ENCODE results near the gene LNPK.
"Not testable (repeated sequence)": the region's sequence is repeated elsewhere in the genome, so short reads cannot be mapped to it uniquely, and the experiment has no call there.

Gene LNPK

GRCh38 chr2:175966839-175967238 is 35.2 kb downstream of the LNPK start:
- no peak for DNase-seq

DNA sequence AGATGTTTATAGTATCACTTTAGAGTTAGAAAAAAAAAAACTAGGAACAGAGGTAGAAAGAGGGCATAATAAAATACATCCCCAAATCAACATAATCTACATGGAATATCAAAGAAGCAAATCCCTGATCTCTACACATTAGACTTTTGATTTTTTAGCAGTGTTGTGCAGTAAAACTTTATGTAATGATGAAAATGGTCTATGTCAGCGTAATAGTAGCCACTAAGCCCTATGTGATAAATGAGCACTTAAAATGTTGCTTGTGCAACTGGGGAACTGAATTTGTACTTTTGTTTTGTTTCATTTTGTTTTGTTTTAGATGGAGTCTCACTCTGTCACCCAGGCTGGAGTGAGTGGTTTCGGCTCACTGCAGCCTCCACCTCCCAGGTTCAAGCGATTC is 36.3 kb downstream of the LNPK start:
- DNase-seq = no peak

DNA sequence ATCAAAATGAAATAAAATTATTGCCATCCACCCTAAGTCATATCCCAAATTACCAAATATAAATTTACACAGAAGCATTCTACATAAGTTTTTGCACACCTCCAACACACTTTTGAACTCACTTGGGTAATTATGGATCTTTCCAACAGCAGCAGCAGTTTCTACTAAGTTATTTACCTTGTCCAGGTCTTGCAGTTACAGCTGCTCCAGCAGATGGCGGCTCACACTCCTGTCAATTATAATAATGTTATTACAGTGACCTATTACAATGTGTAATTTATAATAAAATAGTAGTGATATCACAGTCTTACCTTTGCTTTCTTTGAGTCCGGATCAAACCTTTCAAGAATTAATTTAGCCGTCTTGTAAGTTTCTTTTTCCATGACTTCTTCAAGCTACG is 37.9 kb downstream of the LNPK start:
- no peak for DNase-seq

DNA sequence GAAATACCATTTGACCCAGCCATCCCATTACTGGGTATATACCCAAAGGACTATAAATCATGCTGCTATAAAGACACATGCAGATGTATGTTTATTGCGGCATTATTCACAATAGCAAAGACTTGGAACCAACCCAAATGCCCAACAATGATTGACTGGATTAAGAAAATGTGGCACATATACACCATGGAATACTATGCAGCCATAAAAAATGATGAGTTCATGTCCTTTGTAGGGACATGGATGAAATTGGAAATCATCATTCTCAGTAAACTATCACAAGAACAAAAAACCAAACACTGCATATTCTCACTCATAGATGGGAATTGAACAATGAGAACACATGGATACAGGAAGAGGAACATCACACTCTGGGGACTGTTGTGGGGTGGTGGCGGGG is 38.9 kb downstream of the LNPK start:
- not testable (repeated sequence) for DNase-seq

DNA sequence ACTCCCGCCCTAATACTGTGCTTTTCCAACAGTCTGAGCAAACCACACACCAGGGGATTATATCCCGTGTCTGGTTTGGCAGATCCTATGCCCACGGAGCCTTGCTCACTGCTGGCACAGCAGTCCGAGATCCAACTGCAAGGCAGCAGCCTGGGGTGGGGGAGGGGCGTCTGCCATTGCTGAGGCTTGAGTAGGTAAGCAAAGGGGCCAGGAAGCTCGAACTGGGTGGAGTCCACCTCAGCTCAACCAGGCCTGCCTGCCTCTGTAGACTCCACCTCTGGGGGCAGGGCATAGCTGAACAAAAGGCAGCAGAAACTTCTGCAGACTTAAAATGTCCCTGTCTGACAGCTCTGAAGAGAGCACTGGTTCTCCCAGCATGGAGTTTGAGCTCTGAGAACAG is 44.2 kb downstream of the LNPK start:
- DNase-seq = no peak

DNA sequence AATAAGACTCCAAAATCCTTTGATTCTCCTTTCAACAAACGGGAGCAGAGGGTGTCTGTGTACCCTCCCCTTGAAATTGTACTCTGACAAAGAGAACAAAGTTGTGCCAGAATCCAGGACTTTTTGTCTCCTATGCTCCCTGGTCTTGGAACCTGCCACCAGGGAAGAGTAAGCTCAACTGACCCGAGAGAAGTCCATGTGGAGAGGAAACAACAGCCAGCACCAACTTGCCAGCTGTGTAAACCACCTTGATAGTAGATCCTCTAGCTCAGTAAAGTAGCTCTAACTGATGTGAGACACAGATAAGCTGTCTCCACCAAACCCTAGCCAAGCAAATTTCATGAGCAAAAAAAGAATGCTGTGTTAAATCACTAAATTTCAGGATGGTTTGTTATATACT is 46.9 kb downstream of the LNPK start:
- DNase-seq = no peak

DNA sequence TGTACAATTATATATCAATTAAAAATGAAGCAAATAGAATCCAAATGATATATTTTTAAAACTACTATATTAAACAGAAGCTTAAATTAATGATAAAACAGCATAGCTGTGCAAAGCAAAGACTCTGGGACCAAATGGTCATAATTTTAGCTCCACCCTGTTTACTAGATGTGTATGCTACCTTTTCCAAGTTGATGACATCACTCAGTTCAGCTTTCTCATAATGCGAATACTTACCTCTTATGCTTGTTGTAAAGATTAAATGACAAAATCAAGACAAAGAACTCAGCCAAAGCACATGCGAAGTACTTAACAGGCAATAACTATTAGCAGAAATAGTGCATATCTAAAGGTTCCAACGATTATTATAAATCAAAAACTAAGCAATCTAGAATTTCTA is 51.6 kb downstream of the LNPK start:
- no peak for DNase-seq

DNA sequence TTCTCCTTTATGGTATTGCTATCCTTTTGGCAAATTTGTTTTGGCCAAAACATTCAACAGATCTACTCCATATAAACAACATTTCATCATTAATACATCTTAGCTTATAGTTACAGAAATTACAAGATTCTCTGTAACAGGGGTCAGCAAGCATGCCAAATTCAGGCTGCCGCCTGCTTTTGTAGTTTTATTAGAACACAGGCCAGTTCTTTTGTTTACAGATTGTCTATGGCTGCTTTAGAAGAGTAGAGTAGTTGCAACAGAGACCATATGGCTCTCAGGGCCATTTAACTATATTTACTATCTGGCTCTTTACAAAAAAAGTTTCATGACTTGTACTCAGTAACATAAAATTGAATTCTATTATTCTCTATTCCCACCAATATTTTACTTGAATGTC is 53.9 kb downstream of the LNPK start:
- DNase-seq = no peak

- DNase-seq = no peak
Observed at GRCh38 chr2:175947073-175947472, 55.0 kb downstream of the LNPK start.

- no peak for DNase-seq
Observed at GRCh38 chr2:175941699-175942098, 60.4 kb downstream of the LNPK start.

DNA sequence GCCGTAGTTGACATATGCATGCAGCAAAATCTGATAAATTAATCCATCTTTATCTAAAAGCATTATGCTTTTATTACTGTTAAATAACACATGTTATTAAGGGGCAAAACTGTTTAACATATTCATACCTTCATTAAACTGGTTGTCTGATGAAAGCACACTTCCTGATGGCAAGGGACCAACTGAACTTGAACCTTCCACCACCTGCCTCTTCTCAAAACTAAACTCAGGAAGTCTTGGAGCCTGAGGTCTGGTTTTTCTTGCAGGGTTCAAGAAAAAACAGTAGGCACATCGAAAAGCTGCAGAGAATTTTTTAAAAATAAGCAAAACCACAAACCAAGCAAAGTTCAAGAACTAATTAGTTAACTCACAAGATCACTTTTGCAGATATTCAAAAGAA is 64.9 kb downstream of the LNPK start:
- DNase-seq = no peak

- DNase-seq = no peak
Observed at GRCh38 chr2:175935289-175936181, 66.5 kb downstream of the LNPK start.

- no peak for DNase-seq
Observed at GRCh38 chr2:175932675-175933074, 69.4 kb downstream of the LNPK start.

DNA sequence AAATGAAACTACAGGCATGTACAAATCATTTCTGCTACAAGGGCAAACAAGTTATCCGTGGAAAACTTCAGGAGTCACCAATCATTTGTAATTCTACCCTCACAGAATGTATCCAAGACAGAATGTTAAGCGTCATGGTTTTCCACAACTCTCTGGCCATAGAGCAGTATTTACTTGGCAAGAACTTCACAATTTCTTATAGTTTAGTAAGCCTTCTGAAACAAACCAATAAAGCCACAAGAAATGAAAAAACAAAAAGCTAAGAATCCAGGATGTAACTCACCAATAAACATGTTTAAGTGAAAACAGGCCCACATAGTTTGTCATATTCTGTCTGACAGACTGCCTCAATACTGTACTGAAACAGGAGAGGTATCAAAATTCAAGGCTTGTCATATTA is 70.3 kb downstream of the LNPK start:
- DNase-seq = no peak

DNA sequence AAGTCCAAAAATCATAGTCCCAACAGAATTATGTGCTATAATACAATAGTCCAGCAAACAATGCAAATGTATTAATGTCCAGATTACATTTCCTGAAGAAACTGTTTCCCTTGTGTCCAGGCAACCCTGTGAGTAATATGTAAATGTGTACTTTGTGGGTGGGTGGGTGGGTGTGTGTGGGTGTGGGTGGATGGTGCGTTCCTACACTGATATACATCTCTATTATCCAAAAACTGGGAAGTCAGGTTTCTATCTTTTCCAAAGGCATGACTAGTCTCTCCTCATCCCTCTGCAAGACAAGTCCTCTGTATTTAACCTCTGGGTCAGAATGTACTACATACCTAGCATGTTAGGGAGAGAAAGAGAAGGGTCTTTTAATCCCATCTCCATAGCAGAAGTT is 71.6 kb downstream of the LNPK start:
- DNase-seq = no peak

DNA sequence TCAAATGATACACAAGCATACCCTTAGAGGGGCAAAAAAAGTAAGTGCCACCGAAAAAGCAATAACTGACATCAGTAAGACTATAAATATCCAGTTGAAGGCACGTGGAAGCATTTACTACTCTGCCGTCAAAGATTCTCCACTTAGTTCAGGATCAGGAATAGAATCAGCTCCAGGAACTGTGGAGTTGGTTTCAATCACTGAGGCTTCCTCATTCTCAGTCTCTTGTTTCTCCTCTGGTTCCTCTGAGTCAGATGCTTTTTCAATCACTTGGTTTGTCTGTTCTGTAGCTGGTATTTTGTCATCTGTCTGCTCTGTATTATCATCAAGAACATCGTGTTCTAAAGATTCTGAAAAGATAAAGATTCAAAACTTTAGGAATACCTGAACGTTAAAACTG is 72.2 kb downstream of the LNPK start:
- DNase-seq = peak; percentile 46

DNA sequence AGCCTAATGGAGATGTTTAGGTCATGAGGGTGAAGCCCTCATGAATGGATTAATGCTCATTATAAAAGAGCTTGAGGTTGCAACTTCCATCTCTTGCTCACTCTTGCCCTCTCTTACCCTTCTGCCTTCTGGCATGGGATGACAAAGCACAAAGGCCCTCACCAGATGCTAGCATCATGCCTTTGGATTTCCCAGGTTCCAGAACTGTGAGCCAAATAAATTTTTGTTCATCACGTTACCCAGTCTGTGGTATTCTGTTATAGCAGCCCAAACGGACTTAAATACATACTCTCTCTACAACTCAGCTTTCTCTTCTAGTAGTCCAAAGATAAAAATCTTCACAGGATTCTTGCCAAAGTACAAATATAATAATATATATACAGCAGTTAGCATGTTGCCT is 75.8 kb downstream of the LNPK start:
- DNase-seq = no peak

DNA sequence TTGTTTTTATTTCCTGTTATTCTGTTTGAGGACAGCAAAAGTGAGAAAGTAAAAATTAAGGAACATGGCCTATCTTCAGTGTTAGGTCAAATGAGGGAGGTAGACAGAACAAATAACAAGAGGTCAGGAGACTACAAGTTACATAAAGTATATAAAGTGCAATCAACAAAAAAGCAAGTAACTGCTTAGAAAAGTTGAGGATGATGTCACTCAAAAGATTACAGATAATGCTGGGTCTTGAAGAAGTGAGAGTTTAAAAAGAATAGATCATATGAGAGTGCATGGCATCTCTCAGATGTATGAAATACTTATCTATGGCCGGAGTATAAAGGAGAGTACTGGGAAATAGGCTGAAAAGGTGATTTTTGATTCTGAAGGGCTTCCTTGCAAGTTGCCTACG is 79.9 kb downstream of the LNPK start:
- no peak for DNase-seq

- no peak for DNase-seq
Observed at GRCh38 chr2:175918935-175919334, 83.1 kb downstream of the LNPK start.

GRCh38 chr2:175914846-175915245 is 87.2 kb downstream of the LNPK start:
- DNase-seq = no peak

GRCh38 chr2:175913849-175914743 is 88.0 kb downstream of the LNPK start:
- not testable (repeated sequence) for DNase-seq

DNA sequence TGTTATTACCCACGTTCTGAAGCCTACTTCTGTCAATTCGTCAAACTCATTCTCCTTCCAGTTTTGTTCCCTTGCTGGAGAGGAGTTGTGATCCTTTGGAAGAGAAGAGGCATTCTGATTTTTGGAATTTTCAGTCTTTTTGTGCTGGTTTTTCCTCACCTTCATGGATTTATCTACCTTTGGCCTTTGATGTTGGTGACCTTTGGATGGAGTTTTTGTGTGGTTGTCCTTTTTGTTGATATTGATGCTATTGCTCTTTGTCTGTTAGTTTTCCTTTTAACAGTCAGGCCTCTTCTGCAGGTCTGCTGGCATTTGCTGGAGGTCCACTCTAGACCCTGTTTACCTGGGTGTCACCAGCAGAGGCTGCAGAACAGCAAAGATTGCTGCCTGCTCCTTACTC is 88.8 kb downstream of the LNPK start:
- DNase-seq = not testable (repeated sequence)

DNA sequence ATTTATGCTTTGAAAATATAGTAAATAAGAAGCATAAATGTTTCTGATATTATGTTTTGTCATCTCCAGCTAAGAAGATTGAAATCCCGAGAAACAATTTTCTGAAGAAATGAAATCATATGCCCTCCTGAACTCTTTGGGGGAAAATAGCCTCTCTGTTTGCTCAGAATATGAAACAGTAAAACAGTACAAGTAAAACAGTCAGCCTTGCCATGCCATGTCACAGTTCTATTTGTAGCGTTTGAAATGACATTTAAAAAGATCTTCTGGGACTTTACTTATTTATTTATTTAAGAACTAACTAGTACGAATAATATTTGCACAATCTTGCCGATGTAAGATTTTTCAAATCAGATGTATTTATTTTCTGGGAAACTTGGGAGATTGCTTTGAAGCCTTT is 98.0 kb downstream of the LNPK start:
- DNase-seq = no peak

GRCh38 chr2:175903384-175903936 is 98.6 kb downstream of the LNPK start:
- DNase-seq = peak; percentile 58

All from MV-4-11 (cell line).